GM12878 (cell line): ENCODE results near the gene RTP5. TPM values are rescaled to one million over a fixed set of nuclear protein-coding genes. Genes with fewer than 3 reads are reported as not detected.

Experiments used
- ATAC-seq: fragments of 200-7000 bp; cut with Tn5 transposase; 3 replicates; pipeline ENCODE4 v1.9.1; 2020; ENCODE audit warnings: mild to moderate bottlenecking, moderate library complexity
- BruUV-seq: library from RNA; stranded (reverse); fragments of 400-500 nt; replicated peaks from 2 replicates; lab custom pipeline; 2021; lab: Mats Ljungman, UMichigan
- CTCF ChIA-PET: fragments of 300-600 bp; sonication (Branson Sonifier 250); formaldehyde crosslinking; extraction: SDS; loops from one replicate; lab custom pipeline; 2021; ENCODE audit warnings: inconsistent platforms; lab: Yijun Ruan, JAX
- POLR2A ChIA-PET: fragments of 350-600 bp; formaldehyde crosslinking; extraction: SDS; loops from one replicate; lab custom pipeline; 2021; ENCODE audit warnings: inconsistent platforms; lab: Charles Lee
- RAD21 ChIA-PET: fragments of 300-600 bp; sonication (Branson Sonifier 250); formaldehyde crosslinking; loops from one replicate; lab custom pipeline; 2023; ENCODE audit warnings: antibody characterized with exemption; ENCODE audit not compliant: unreplicated experiment; lab: Charles Lee
- SMC1A ChIA-PET: fragments of 300-600 bp; sonication (Branson Sonifier 250); formaldehyde crosslinking; loops from one replicate; lab custom pipeline; 2023; ENCODE audit not compliant: unreplicated experiment, uncharacterized antibody; lab: Charles Lee
- DNase-seq: peaks from one replicate; pipeline ENCODE4 v3.0.0-alpha.2; 2011; ENCODE audit warnings: low read depth, low spot score
- FAIRE-seq: peaks from 3 replicates; lab custom pipeline; 2011; peaks lifted over from hg19 to GRCh38; lab: Jason Lieb, UNC
- H2AFZ ChIP-seq: 2 replicates; pipeline ENCODE4 v1.6.0; 2011; ENCODE audit warnings: low read depth, low read length, control low read depth; ENCODE audit not compliant: control insufficient read depth
- H3K27ac ChIP-seq: 2 replicates; pipeline ENCODE4 v1.5.1; 2011; ENCODE audit warnings: control low read depth; ENCODE audit not compliant: control insufficient read depth, insufficient read depth
- H3K27me3 ChIP-seq, 2 experiments: replicated peaks in 1 of 2; 2 replicates each; pipeline versions ENCODE4 v1.6.0 to v1.6.1; 2011; ENCODE audit warnings: low read length in 1 of 2; ENCODE audit not compliant: control insufficient read depth in 2 of 2, insufficient read depth in 2 of 2
- H3K36me3 ChIP-seq, 2 experiments: 2 replicates each; pipeline ENCODE4 v1.5.1; 2011; ENCODE audit warnings: low read length in 1 of 2; ENCODE audit not compliant: control insufficient read depth in 2 of 2, insufficient read depth in 2 of 2
- H3K4me1 ChIP-seq: 2 replicates; pipeline ENCODE4 v1.6.1; 2011; ENCODE audit warnings: mild to moderate bottlenecking, low read length, moderate library complexity, mixed read lengths; ENCODE audit not compliant: control insufficient read depth, insufficient read depth
- H3K4me2 ChIP-seq: 2 replicates; pipeline ENCODE4 v1.6.0; 2011; ENCODE audit warnings: control low read depth; ENCODE audit not compliant: control insufficient read depth, insufficient read depth
- H3K4me3 ChIP-seq: fragments of 200-600 bp; sonication (generic); 2 replicates; pipeline ENCODE4 v1.5.1; 2016
- H3K79me2 ChIP-seq: 2 replicates; pipeline ENCODE4 v1.6.0; 2011; ENCODE audit warnings: low read length; ENCODE audit not compliant: control insufficient read depth, insufficient read depth
- H3K9ac ChIP-seq: 2 replicates; pipeline ENCODE4 v1.8.0; 2011; ENCODE audit warnings: low read length, control low read depth, mixed read lengths; ENCODE audit not compliant: control insufficient read depth, insufficient read depth
- H3K9me3 ChIP-seq: replicated peaks from 3 replicates; pipeline ENCODE4 v1.5.1; 2011; ENCODE audit warnings: mild to moderate bottlenecking, low read length; ENCODE audit not compliant: control insufficient read depth, insufficient read depth
- H4K20me1 ChIP-seq: 2 replicates; pipeline ENCODE4 v1.6.0; 2011; ENCODE audit not compliant: control insufficient read depth, insufficient read depth
- ATF7 ChIP-seq: fragments of 450-650 bp; IDR thresholded peaks from 2 replicates; pipeline ENCODE4 v1.6.1; 2016; ENCODE audit warnings: low read depth, mild to moderate bottlenecking
- CHD1 ChIP-seq: IDR thresholded peaks from 2 replicates; pipeline ENCODE4 v1.6.1; 2012; ENCODE audit warnings: low read depth, low read length, improper control_type of control experiment
- E2F8 ChIP-seq: fragments of 450-650 bp; IDR thresholded peaks from 2 replicates; pipeline ENCODE4 v1.6.1; 2018; ENCODE audit warnings: mild to moderate bottlenecking, low read depth, moderate library complexity; ENCODE audit not compliant: partially characterized antibody
- MTA3 ChIP-seq: IDR thresholded peaks from 2 replicates; pipeline ENCODE4 v1.6.1; 2012; ENCODE audit warnings: low read length, inconsistent platforms, borderline replicate concordance
- MYB ChIP-seq: fragments of 150-350 bp; IDR thresholded peaks from 2 replicates; pipeline ENCODE4 v1.6.1; 2014; ENCODE audit warnings: mild to moderate bottlenecking, low read depth, low read length, borderline replicate concordance
- NRF1 ChIP-seq: conservative IDR thresholded peaks from 2 replicates; pipeline ENCODE4 v1.6.1; 2011; ENCODE audit warnings: mild to moderate bottlenecking, low read depth, low read length, improper control_type of control experiment
- SMARCA5 ChIP-seq: fragments of 450-650 bp; IDR thresholded peaks from 2 replicates; pipeline ENCODE4 v1.6.1; 2017; ENCODE audit warnings: mild to moderate bottlenecking
- SMC3 ChIP-seq: IDR thresholded peaks from 2 replicates; pipeline ENCODE4 v1.6.1; 2011; ENCODE audit warnings: low read length, improper control_type of control experiment, borderline replicate concordance
- SRF ChIP-seq, 2 experiments: IDR thresholded peaks; 2 replicates each; pipeline ENCODE4 v1.6.1; 2011; ENCODE audit warnings: low read depth in 2 of 2, low read length in 2 of 2, mild to moderate bottlenecking in 1 of 2, moderate library complexity in 1 of 2
- YBX1 ChIP-seq: fragments of 450-650 bp; IDR thresholded peaks from 2 replicates; pipeline ENCODE4 v1.6.1; 2016; ENCODE audit warnings: antibody characterized with exemption
- WGBS: methylation state at CpG from one replicate; pipeline ENCODE4 v1.1.6; 2016; ENCODE audit warnings: low lambda C conversion rate; ENCODE audit not compliant: insufficient replicate concordance, insufficient coverage; ENCODE audit errors: missing lambda C conversion rate; 5-methylcytosine and 5-hydroxymethylcytosine counted together
- in situ Hi-C: fragments of 300-500 bp; cut with MboI; formaldehyde crosslinking; loops from 9 replicates; pipeline ENCODE4 v1.14.3; 2018; ENCODE audit warnings: mixed read lengths
- intact Hi-C: fragments of 100-400 bp; cut with micrococcal nuclease; formaldehyde crosslinking; loops from one replicate; pipeline ENCODE4 v1.14.2; 2022; ENCODE audit not compliant: unreplicated experiment
- polyA plus RNA-seq, 11 experiments: library from polyadenylated mRNA; depleted of rRNA in 4 of 11; unstranded in 6 of 11; stranded (reverse) in 5 of 11; fragments of >200 nt; fragmentation: Nextera tagmentation in 4 of 11; fragmentation: Illumina TruSeq in 1 of 11; extraction: Ambion mirVana in 4 of 11; extraction: Trizol in 1 of 11; gene quantifications; 1 replicate in 1 of 11; 2 replicates in 10 of 11; pipeline versions ENCODE4 v1.2.1 to v1.2.3, GENCODE V29; 2011 to 2016; ENCODE audit warnings: inconsistent platforms in 2 of 11, missing spikeins in 2 of 11, low read depth in 1 of 11
- total RNA-seq, 4 experiments: library from RNA; depleted of rRNA in 3 of 4; stranded (reverse); fragments of >200 nt in 3 of 4; fragmentation: Illumina TruSeq in 1 of 4; extraction: Trizol in 1 of 4; gene quantifications; 2 replicates each; pipeline versions ENCODE4 v1.2.1 to v1.2.3, GENCODE V29; 2013 to 2021
- TF ChIP-seq, protein P1 (sequence below): IDR thresholded peaks from 2 replicates; pipeline ENCODE4 v1.6.1; 2012; ENCODE audit warnings: low read length, inconsistent platforms
- TF ChIP-seq, protein P2 (sequence below): fragments of 450-650 bp; IDR thresholded peaks from 2 replicates; pipeline ENCODE4 v1.6.1; 2017; ENCODE audit warnings: borderline replicate concordance

The RTP5 gene
- total and polyA plus RNA-seq, 10 of the 15 experiments (the other 5 are each of a cell fraction or from before 2014, with no cell fraction given), result 0.05 TPM; not detected in 9

GRCh38 chr2:241873803-241874110 lies 4.2 kb downstream of the RTP5 start:
- TF ChIP-seq MYB (no peak), SRF (IDR thresholded peaks at IDR 0.05; ENCODE audit: low read depth in 2 of 2, low read length in 2 of 2) (no peak), NRF1 (no peak)
- BruUV-seq, result no TSS peak
- ChIA-PET RAD21 (no interaction called here), SMC1A (no interaction called here), CTCF (no interaction called here), POLR2A (interaction anchor here (0.7 kb wide), 1 partner anchor 9 kb away, joined by 3 read pairs; no protein-coding TSS in a partner anchor)
- no peak overlapping the region for H3K9ac ChIP-seq
- no peaks in the 10 kb centered on the region for H3K27me3 ChIP-seq
- no peaks in the 10 kb centered on the region for H3K79me2 ChIP-seq
- DNase-seq (no peak), ATAC-seq (no peak), FAIRE-seq (no peak)
- WGBS, result 98% methylated on average over 7 of the region's 7 CpGs
- no peak overlapping the region for H3K27ac ChIP-seq
- no peaks in the 10 kb centered on the region for H4K20me1 ChIP-seq
- H2AFZ ChIP-seq, result no peak overlapping the region
- in situ Hi-C loops (loop anchor here (10.0 kb wide), 1 partner anchor 359 kb away; no protein-coding TSS in a partner anchor), intact Hi-C loops (no loop called here)
- no peak overlapping the region for H3K4me3 ChIP-seq
- no peak overlapping the region for H3K4me2 ChIP-seq
- no peaks in the 10 kb centered on the region for H3K36me3 ChIP-seq
- no peaks in the 10 kb centered on the region; the same call in 1 of the 3 replicates for H3K9me3 ChIP-seq
- H3K4me1 ChIP-seq, result no peaks in the 10 kb centered on the region

- no peaks in the 10 kb centered on the region for H3K27me3 ChIP-seq
- TF ChIP-seq MTA3 (no peak), E2F8 (no peak), ATF7 (no peak), YBX1 (no peak), SMC3 (no peak), CHD1 (no peak), SMARCA5 (no peak)
- TF ChIP-seq, protein P1, sequence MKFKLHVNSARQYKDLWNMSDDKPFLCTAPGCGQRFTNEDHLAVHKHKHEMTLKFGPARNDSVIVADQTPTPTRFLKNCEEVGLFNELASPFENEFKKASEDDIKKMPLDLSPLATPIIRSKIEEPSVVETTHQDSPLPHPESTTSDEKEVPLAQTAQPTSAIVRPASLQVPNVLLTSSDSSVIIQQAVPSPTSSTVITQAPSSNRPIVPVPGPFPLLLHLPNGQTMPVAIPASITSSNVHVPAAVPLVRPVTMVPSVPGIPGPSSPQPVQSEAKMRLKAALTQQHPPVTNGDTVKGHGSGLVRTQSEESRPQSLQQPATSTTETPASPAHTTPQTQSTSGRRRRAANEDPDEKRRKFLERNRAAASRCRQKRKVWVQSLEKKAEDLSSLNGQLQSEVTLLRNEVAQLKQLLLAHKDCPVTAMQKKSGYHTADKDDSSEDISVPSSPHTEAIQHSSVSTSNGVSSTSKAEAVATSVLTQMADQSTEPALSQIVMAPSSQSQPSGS, result no peak
- TF ChIP-seq, protein P2, sequence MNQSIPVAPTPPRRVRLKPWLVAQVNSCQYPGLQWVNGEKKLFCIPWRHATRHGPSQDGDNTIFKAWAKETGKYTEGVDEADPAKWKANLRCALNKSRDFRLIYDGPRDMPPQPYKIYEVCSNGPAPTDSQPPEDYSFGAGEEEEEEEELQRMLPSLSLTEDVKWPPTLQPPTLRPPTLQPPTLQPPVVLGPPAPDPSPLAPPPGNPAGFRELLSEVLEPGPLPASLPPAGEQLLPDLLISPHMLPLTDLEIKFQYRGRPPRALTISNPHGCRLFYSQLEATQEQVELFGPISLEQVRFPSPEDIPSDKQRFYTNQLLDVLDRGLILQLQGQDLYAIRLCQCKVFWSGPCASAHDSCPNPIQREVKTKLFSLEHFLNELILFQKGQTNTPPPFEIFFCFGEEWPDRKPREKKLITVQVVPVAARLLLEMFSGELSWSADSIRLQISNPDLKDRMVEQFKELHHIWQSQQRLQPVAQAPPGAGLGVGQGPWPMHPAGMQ, result no peak
These were observed 4.9 kb downstream of the RTP5 start for GRCh38 chr2:241874277-241874925.

More at GRCh38 chr2:241874277-241874925, 4.9 kb downstream of the RTP5 start:
- in situ Hi-C loops (loop anchor here (10.0 kb wide), 1 partner anchor 360 kb away; no protein-coding TSS in a partner anchor), intact Hi-C loops (no loop called here)
- no peak for FAIRE-seq
- ATAC-seq, result no peak
- no TSS peak for BruUV-seq
- Histone ChIP-seq H4K20me1 (no peaks in the 10 kb centered on the region), H3K27ac (no peak overlapping the region), H3K79me2 (no peaks in the 10 kb centered on the region), H3K9me3 (no peaks in the 10 kb centered on the region; the same call in 1 of the 3 replicates), H3K4me2 (no peak overlapping the region), H3K4me3 (no peak overlapping the region), H3K9ac (no peak overlapping the region), H2AFZ (no peak overlapping the region), H3K4me1 (no peaks in the 10 kb centered on the region), H3K36me3 (no peaks in the 10 kb centered on the region)
- CTCF ChIA-PET, result no interaction called here
- SMC1A ChIA-PET, result no interaction called here
- no peak for DNase-seq
- WGBS, result 94% methylated on average over 15 of the region's 17 CpGs
- POLR2A ChIA-PET, result no interaction called here
- RAD21 ChIA-PET, result no interaction called here
